HepG2 (cell line): Measurements from ENCODE around the gene NTM. TPM values are rescaled to one million over a fixed set of nuclear protein-coding genes. Genes with fewer than 3 reads are reported as not detected.

Source experiments
- ATAC-seq: fragments of 200-7000 bp; cut with Tn5 transposase; 3 replicates; pipeline ENCODE4 v1.9.1; 2020; ENCODE audit warnings: mild to moderate bottlenecking, moderate library complexity
- BruUV-seq: library from RNA; stranded (reverse); fragments of 400-500 nt; replicated peaks from 2 replicates; lab custom pipeline; 2021; lab: Mats Ljungman, UMichigan
- CTCF ChIA-PET: fragments of 300-600 bp; formaldehyde crosslinking; extraction: SDS; loops from one replicate; lab custom pipeline; 2021; ENCODE audit warnings: low total read pairs, inconsistent platforms, low intra/inter-chr PET ratio; lab: Yijun Ruan, JAX
- POLR2A ChIA-PET: fragments of 350-600 bp; sonication (Branson Sonifier 250); formaldehyde crosslinking; loops from one replicate; lab custom pipeline; 2020; ENCODE audit warnings: antibody characterized with exemption, inconsistent platforms; lab: Yijun Ruan, JAX
- DNase-seq: peaks from one replicate; pipeline ENCODE4 v3.0.0-alpha.2; 2015; ENCODE audit warnings: low spot score
- FAIRE-seq: peaks from 3 replicates; lab custom pipeline; 2011; peaks lifted over from hg19 to GRCh38; lab: Jason Lieb, UNC
- H2AFZ ChIP-seq: one replicate; pipeline ENCODE4 v1.6.1; 2011; ENCODE audit warnings: low read length, inconsistent platforms
- H3K27ac ChIP-seq: fragments of 300-600 bp; 3 replicates; pipeline ENCODE4 v1.8.0; 2011; ENCODE audit warnings: mixed run types, mild to moderate bottlenecking, mixed read lengths, low read length, inconsistent platforms; ENCODE audit not compliant: insufficient read depth; ENCODE audit errors: extremely low read length
- H3K27me3 ChIP-seq, 2 experiments: fragments of 200-600 bp in 1 of 2; 2 replicates in 1 of 2; 3 replicates in 1 of 2; pipeline versions ENCODE4 v1.6.0 to v1.8.0; 2011; ENCODE audit warnings: low read length in 2 of 2, mild to moderate bottlenecking in 2 of 2, moderate library complexity in 2 of 2, inconsistent platforms in 1 of 2; ENCODE audit not compliant: insufficient read depth in 2 of 2, control insufficient read depth in 1 of 2
- H3K36me3 ChIP-seq, 2 experiments: fragments of 200-600 bp in 1 of 2; replicated peaks in 1 of 2; 2 replicates in 1 of 2; 3 replicates in 1 of 2; pipeline versions ENCODE4 v1.5.1 to v1.8.0; 2011; ENCODE audit warnings: low read length in 2 of 2, inconsistent platforms in 1 of 2; ENCODE audit not compliant: insufficient read depth in 2 of 2, control insufficient read depth in 1 of 2
- H3K4me1 ChIP-seq: 2 replicates; pipeline ENCODE4 v1.5.1; 2012; ENCODE audit warnings: low read length, inconsistent platforms; ENCODE audit not compliant: insufficient read depth
- H3K4me2 ChIP-seq: 2 replicates; pipeline ENCODE4 v1.6.0; 2011; ENCODE audit warnings: low read depth, low read length, inconsistent platforms
- H3K4me3 ChIP-seq, 3 experiments: fragments of 200-600 bp in 1 of 3; sonication (generic), shearing (Covaris generic) in 1 of 3; replicated peaks in 1 of 3; 2 replicates each; pipeline ENCODE4 v1.5.1; 2011 to 2016; ENCODE audit warnings: low read length in 3 of 3, inconsistent platforms in 2 of 3, low read depth in 2 of 3, mild to moderate bottlenecking in 2 of 3, control low read depth in 1 of 3, mixed read lengths in 1 of 3; ENCODE audit not compliant: insufficient read depth in 1 of 3
- H3K79me2 ChIP-seq: one replicate; pipeline ENCODE4 v1.6.1; 2011; ENCODE audit warnings: low read length, inconsistent platforms; ENCODE audit not compliant: insufficient read depth
- H3K9ac ChIP-seq: 2 replicates; pipeline ENCODE4 v1.6.0; 2011; ENCODE audit warnings: mild to moderate bottlenecking, low read depth, low read length, inconsistent platforms; ENCODE audit not compliant: insufficient read depth
- H3K9me3 ChIP-seq: 2 replicates; pipeline ENCODE4 v1.5.1; 2012; ENCODE audit warnings: mild to moderate bottlenecking, low read length
- H4K20me1 ChIP-seq: 2 replicates; pipeline ENCODE4 v1.6.0; 2011; ENCODE audit warnings: inconsistent platforms, mild to moderate bottlenecking, low read length, moderate library complexity; ENCODE audit not compliant: insufficient read depth
- ATF3 ChIP-seq: sonication (generic); formaldehyde crosslinking; IDR thresholded peaks from 2 replicates; pipeline ENCODE4 v1.4.0; 2020; ENCODE audit warnings: missing genetic modification reagents
- FLYWCH1 ChIP-seq: sonication (generic); formaldehyde crosslinking; IDR thresholded peaks from 2 replicates; pipeline ENCODE4 v1.8.1; 2023; ENCODE audit warnings: mild to moderate bottlenecking, missing genetic modification reagents
- NONO ChIP-seq, 2 experiments: fragments of 450-650 bp in 1 of 2; sonication (generic) in 1 of 2; formaldehyde crosslinking in 1 of 2; IDR thresholded peaks in 1 of 2; conservative IDR thresholded peaks in 1 of 2; 2 replicates each; pipeline versions ENCODE4 v1.6.1 to v1.8.0; 2017 to 2022; ENCODE audit warnings: mild to moderate bottlenecking in 1 of 2, missing genetic modification reagents in 1 of 2, moderate library complexity in 1 of 2
- RARA ChIP-seq: IDR thresholded peaks from 2 replicates; pipeline ENCODE4 v1.6.1; 2016; ENCODE audit warnings: missing genetic modification reagents, missing compliant biosample characterization
- ZFYVE20 ChIP-seq: sonication (generic); formaldehyde crosslinking; IDR thresholded peaks from 2 replicates; pipeline ENCODE4 v1.8.0; 2023; ENCODE audit warnings: low read depth, mild to moderate bottlenecking, moderate library complexity, missing genetic modification reagents, borderline replicate concordance
- ZNF136 ChIP-seq: sonication (generic); formaldehyde crosslinking; IDR thresholded peaks from 2 replicates; pipeline ENCODE4 v1.8.1; 2022; ENCODE audit warnings: low read depth, mild to moderate bottlenecking, moderate library complexity, missing genetic modification reagents
- ZNF143 ChIP-seq: sonication (generic); formaldehyde crosslinking; IDR thresholded peaks from 2 replicates; pipeline ENCODE4 v1.4.0; 2020; ENCODE audit warnings: missing genetic modification reagents
- ZNF33A ChIP-seq: sonication (generic); formaldehyde crosslinking; IDR thresholded peaks from 2 replicates; pipeline ENCODE4 v1.5.1; 2020; ENCODE audit warnings: missing genetic modification reagents, mild to moderate bottlenecking, moderate library complexity, borderline replicate concordance
- ZNF407 ChIP-seq: sonication (generic); formaldehyde crosslinking; IDR thresholded peaks from one replicate; pipeline ENCODE4 v1.5.1; 2020; ENCODE audit warnings: mild to moderate bottlenecking, missing genetic modification reagents; ENCODE audit errors: not compliant biosample characterization
- ZNF432 ChIP-seq: sonication (generic); formaldehyde crosslinking; IDR thresholded peaks from 2 replicates; pipeline ENCODE4 v1.5.0; 2020; ENCODE audit warnings: missing genetic modification reagents, mild to moderate bottlenecking, borderline replicate concordance
- ZNF567 ChIP-seq: sonication (generic); formaldehyde crosslinking; IDR thresholded peaks from 2 replicates; pipeline ENCODE4 v1.8.1; 2023; ENCODE audit warnings: mild to moderate bottlenecking, missing genetic modification reagents, borderline replicate concordance
- WGBS: methylation state at CpG from one replicate; pipeline ENCODE4 v1.1.6; 2017; ENCODE audit warnings: low lambda C conversion rate; 5-methylcytosine and 5-hydroxymethylcytosine counted together
- in situ Hi-C: cut with HindIII; loops from 2 replicates; pipeline ENCODE4 v1.10.0; 2017; ENCODE audit warnings: low pct_unique_long_range_greater_than_20kb; ENCODE audit not compliant: extremely low pct_ligation_motif_present
- intact Hi-C: fragments of 100-400 bp; cut with micrococcal nuclease; formaldehyde crosslinking; loops from one replicate; pipeline ENCODE4 v1.10.0; 2022; ENCODE audit not compliant: unreplicated experiment
- polyA plus RNA-seq, 8 experiments: library from polyadenylated mRNA; depleted of rRNA in 3 of 8; stranded (reverse) in 7 of 8; unstranded in 1 of 8; fragments of >200 nt; fragmentation: Illumina TruSeq in 4 of 8; extraction: Trizol in 4 of 8; gene quantifications; 2 replicates each; pipeline versions ENCODE4 v1.2.1 to v1.2.3, GENCODE V29; 2011 to 2016; ENCODE audit warnings: low read depth in 4 of 8, missing spikeins in 1 of 8, mixed read lengths in 1 of 8; ENCODE audit not compliant: insufficient read depth in 1 of 8
- total RNA-seq, 5 experiments: library from RNA; depleted of rRNA; stranded (reverse); fragments of >200 nt; fragmentation: Illumina TruSeq; extraction: Trizol; gene quantifications; 2 replicates each; pipeline ENCODE4 v1.2.3, GENCODE V29; 2016; ENCODE audit warnings: low read depth in 1 of 5

The NTM gene
- total and polyA plus RNA-seq, 2 of the 13 experiments (the other 11 are each of a cell fraction or from before 2014, with no cell fraction given): not detected

- 3% methylated on average over 3 of the region's 3 CpGs for WGBS
- Histone ChIP-seq H3K9ac (no peak overlapping the region), H3K9me3 (no peaks in the 10 kb centered on the region), H3K79me2 (no peaks in the 10 kb centered on the region), H3K4me2 (no peak overlapping the region), H3K27me3 (peaks cover 1 to 22% of the 10 kb centered on the region in 2 experiments; a peak in 4 of 5 replicates), H3K4me1 (no peaks in the 10 kb centered on the region), H4K20me1 (no peaks in the 10 kb centered on the region), H3K36me3 (no peaks in the 10 kb centered on the region), H3K27ac (no peak overlapping the region), H2AFZ (no peak overlapping the region), H3K4me3 (no peak overlapping the region)
- no TSS peak for BruUV-seq
- intact Hi-C loops (no loop called here), in situ Hi-C loops (no loop called here)
- ATAC-seq (no peak), DNase-seq (no peak), FAIRE-seq (no peak)
- ChIA-PET CTCF (no interaction called here), POLR2A (no interaction called here)
- TF ChIP-seq NONO (IDR thresholded peaks at IDR 0.05): no peak
- TF ChIP-seq NONO (CRISPR knock-in tag; conservative IDR thresholded peaks at IDR 0.05): no peak
- no peak for TF ChIP-seq ZNF407 (CRISPR knock-in tag)
- TF ChIP-seq ZNF33A (CRISPR knock-in tag): no peak
- TF ChIP-seq ZNF567: no peak
- no peak for TF ChIP-seq ZNF136 (CRISPR knock-in tag)
- TF ChIP-seq FLYWCH1: no peak
- no peak for TF ChIP-seq ZNF143 (CRISPR knock-in tag)
- TF ChIP-seq ATF3: no peak
- no peak for TF ChIP-seq ZNF432
- no peak for TF ChIP-seq RARA (CRISPR knock-in tag)
- no peak for TF ChIP-seq ZFYVE20
Observed at GRCh38 chr11:131588057-131588456, 217.6 kb downstream of the NTM start.
